ENCODE results near the gene FOXE1.

Gene FOXE1

DNA sequence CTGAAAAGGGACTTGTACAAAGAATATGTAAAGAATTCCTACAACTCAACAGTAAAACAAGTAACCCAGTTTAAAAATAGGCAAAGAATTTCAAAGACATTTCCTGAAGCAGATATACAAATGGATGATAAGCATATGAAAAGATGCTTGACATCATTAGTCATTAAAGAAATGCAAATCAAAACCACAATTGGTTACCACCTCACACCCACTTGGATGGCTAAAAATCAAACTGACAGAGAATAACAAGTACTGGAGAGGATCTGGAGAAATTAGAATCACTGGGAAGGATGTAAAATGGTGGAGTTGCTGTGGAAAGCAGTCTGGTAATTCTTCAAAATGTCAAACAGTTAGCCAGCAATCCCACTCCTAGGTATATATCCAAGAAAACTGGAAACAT, 12.5 kb upstream of the FOXE1 start:
- no peak for TF ChIP-seq CTCF (conservative IDR thresholded peaks at IDR 0.05)
- no peak overlapping the region for H3K27ac ChIP-seq

DNA sequence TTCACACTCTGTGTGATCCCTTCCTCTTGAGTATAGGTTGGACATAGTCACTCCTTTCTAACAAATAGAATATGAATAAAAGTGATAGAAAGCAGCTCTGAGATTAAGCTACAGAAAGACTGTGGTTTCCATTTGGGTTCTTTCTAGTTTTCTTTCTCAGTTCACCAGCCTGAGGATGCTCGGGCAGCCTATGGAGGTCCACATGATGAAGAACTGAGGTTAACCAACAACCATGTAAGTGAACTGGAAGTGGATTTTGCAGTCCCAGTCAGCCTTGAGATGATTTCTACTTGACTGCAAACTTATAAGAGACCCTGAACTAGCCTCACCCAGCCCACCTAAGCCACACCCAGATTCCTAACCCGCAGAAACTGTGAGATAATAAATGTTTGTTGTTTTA, 10.1 kb upstream of the FOXE1 start:
- no peak overlapping the region for H3K27ac ChIP-seq
- no peak for TF ChIP-seq CTCF (conservative IDR thresholded peaks at IDR 0.05)

- H3K27ac ChIP-seq = peak overlapping the region; percentile 31; the same call in 1 of the 2 replicates
- TF ChIP-seq CTCF (conservative IDR thresholded peaks at IDR 0.05) = peak; percentile 10; the same call in 1 of the 2 replicates
Measured at GRCh38 chr9:97845130-97845529, 7.9 kb upstream of the FOXE1 start.

- H3K27ac ChIP-seq = peak overlapping the region; percentile 31; the same call in 1 of the 2 replicates
- TF ChIP-seq CTCF (conservative IDR thresholded peaks at IDR 0.05) = no peak
Measured at GRCh38 chr9:97845763-97846162, 7.3 kb upstream of the FOXE1 start.

DNA sequence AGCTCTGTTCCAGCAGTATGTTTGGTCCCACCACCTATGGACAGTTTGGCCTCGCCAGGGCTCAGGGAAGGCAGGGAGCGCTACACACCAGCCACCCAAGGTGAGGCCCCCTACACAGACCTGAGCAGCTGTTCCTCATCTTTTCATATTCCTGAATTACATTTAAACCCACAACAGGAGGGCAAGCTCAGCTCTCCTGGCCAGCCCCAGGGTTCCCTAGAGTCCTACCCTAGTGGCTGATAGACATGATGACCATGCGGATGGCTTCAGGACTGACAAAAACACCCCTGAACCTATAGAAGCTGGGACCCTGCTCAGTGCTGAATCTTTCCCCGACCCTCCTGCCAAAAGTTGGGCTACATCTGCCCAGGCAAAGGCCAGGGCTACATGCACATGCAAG, 6.7 kb upstream of the FOXE1 start:
- no peak for TF ChIP-seq CTCF (conservative IDR thresholded peaks at IDR 0.05)
- no peak overlapping the region for H3K27ac ChIP-seq

DNA sequence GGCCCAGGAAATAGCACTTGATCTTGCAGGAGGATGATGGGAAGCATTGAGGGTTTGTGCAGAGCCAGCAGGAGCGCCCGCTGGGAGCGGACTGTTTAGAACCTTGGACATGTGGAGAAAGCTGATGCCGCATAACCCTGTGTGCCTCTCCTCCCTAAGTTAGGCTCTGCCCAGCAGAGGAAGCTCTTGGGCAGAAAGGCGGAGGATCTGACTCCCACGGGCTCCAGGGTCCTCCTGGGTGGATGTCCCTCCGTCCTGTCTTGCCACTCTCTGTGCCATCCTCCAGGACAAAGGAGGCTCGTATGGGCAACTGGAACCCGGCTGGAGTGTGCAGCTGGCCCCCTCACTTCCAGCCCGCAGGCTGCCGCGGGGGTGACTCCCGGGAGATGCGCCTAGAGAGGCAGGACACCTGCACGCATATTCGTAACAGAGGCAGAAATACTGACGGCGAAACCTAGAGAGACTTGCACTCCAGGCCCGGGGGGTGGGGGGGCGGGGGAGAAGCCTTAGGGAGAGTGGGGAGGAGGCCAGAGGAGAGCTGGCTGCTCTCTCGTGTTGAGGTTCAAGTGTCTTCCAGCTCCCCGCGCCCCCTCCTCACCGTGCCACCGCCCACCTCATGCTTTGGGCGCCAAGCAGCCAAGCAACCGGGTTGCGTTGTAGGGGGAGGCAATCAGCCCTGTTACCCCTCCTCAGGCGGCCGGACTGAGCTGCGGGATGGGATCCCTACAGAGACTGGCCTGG, 5.4 kb upstream of the FOXE1 start:
- TF ChIP-seq CTCF (conservative IDR thresholded peaks at IDR 0.05) = no peak
- no peak overlapping the region for H3K27ac ChIP-seq

DNA sequence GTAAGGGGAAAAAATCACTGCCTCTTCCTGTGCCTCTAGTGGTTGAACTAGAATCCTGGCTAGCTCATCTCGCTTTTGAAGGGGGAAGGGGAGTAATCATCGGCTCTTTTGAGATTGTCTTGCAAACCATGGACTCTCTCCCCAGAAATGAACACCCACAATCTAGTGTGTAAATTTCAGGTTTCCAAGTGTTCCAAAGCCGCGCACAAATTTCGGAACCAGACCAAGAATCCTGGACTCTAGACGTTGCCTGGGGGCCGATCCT, 4.9 kb upstream of the FOXE1 start:
- H3K27ac ChIP-seq = no peak overlapping the region
- TF ChIP-seq CTCF (conservative IDR thresholded peaks at IDR 0.05) = no peak

Data from VCaP (cell line).